Ovary (tissue), 9 donors: ENCODE data around the gene FBN1. TPM values are rescaled to one million over a fixed set of nuclear protein-coding genes. Genes with fewer than 3 reads are reported as not detected.
A peak's percentile ranks its signal among the peaks of the same experiment; 100 is the strongest.

ENCODE experiments used
- DNase-seq, 5 donors: peaks; one replicate each; pipeline ENCODE4 v3.0.0-alpha.2; 2019 to 2020
- H3K27ac ChIP-seq, 2 donors: fragments of 200-600 bp; one replicate each; pipeline versions ENCODE4 v1.5.1 to v1.8.0; 2019 to 2022
- H3K27me3 ChIP-seq: fragments of 200-600 bp; one replicate; pipeline ENCODE4 v1.8.0; 2022
- H3K36me3 ChIP-seq: fragments of 200-600 bp; sonication (generic); one replicate; pipeline ENCODE4 v1.5.1; 2019
- H3K4me1 ChIP-seq: one replicate; pipeline ENCODE4 v1.8.1; 2013; ENCODE audit warnings: mild to moderate bottlenecking, moderate library complexity; ENCODE audit not compliant: insufficient read depth
- H3K4me3 ChIP-seq: fragments of 200-600 bp; sonication (generic); one replicate; pipeline ENCODE4 v1.5.1; 2017
- H3K9me3 ChIP-seq, 2 donors: fragments of 200-600 bp in 1 of 2; sonication (generic) in 1 of 2; one replicate each; pipeline versions ENCODE4 v1.5.1 to v1.8.1; 2013 to 2019; ENCODE audit warnings: mild to moderate bottlenecking in 1 of 2, moderate library complexity in 1 of 2
- CTCF ChIP-seq, 3 donors: fragments of 450-650 bp in 2 of 3; fragments of 200-600 bp in 1 of 3; IDR thresholded peaks; one replicate each; pipeline versions ENCODE4 v1.5.1 to v1.8.0; 2016 to 2022; ENCODE audit warnings: antibody characterized with exemption in 3 of 3, mild to moderate bottlenecking in 1 of 3
- EP300 ChIP-seq: sonication (generic); formaldehyde crosslinking; IDR thresholded peaks from one replicate; pipeline ENCODE4 v1.6.1; 2017; ENCODE audit warnings: antibody characterized with exemption
- POLR2A ChIP-seq: fragments of 450-650 bp; IDR thresholded peaks from one replicate; pipeline ENCODE4 v1.6.1; 2017; ENCODE audit warnings: antibody characterized with exemption, mild to moderate bottlenecking, moderate library complexity
- WGBS, 3 donors: extraction: QIAGEN DNeasy Blood & Tissue Kit in 1 of 3; methylation state at CpG; one replicate each; pipeline versions ENCODE4 v1.1.5 to v1.1.7; 2013 to 2017; 5-methylcytosine and 5-hydroxymethylcytosine counted together
- intact Hi-C, 4 donors: fragments of 100-400 bp; cut with DNase I; formaldehyde crosslinking; loops; one replicate each; pipeline versions ENCODE4 v1.11.0 to v1.15.1; 2022 to 2023
- polyA plus RNA-seq, 2 donors: library from polyadenylated mRNA; stranded (reverse); fragments of 200-250 nt in 1 of 2; fragments of 350-450 nt in 1 of 2; fragmentation: Illumina TruSeq in 1 of 2; extraction: RNeasy Lipid Tissue Mini Kit (QIAGEN cat#74804) in 1 of 2; gene quantifications; one replicate each; pipeline ENCODE4 v1.2.3, GENCODE V29; 2013 to 2014
- total RNA-seq, 7 donors: library from RNA; depleted of rRNA in 2 of 7; stranded (reverse); fragments of >200 nt in 2 of 7; fragmentation: NEBNext Ultra II Directional in 3 of 7; extraction: Animal tissue kit (Norgen Biotek cat#: 25700) in 3 of 7; gene quantifications; one replicate each; pipeline versions ENCODE4 v1.1.0 to v1.2.4, GENCODE V29; 2016 to 2023
- donor health status: DM: no; HTN: no; CAD: no; lungs with moderate emphysema.
- donor health status: DM: no; HTN: no; CAD: no.
- donor health status: Bipolar disorder and iron deficiency.
- donor health status: DM: yes; HTN: yes; CAD: no.
- donor health status: DM: no; HTN: no; CAD: no.
- donor health status: DM: yes; HTN: yes; CAD: no.

FBN1 gene
- total and polyA plus RNA-seq, 9 donors, result 62.5 to 159 (median 97.4) TPM

DNA sequence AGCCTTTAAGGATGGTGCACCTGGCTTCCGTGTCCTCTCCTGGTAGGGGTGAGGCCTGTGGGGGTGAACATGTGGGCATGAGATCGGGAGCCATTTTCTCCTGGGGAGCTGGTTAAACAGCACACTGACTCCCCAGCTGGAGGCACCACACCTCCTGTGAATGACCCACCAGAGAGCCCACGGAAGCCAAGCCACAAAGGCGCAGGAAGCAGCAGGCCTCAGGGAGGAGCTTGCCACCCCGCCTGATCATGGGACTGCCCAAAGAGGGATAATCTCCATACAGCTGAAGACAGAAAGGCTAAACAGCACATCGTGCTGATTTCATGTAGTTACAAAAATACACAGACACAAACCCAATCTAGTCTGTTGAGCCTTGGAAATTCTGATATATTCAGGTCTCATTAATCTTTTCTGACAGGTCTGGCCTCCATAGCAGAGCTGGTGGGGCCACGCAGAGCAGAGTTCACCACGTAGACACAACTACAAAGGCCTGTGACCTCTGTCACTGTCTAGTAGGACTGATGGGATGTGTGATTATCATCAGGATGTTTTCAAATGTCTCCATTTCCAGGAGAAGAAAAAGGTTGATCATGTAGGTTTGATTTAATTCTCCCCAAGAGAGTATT lies 239.1 kb downstream of the FBN1 start:
- DNase-seq, result peak in 1 of 5 donors; percentile 21
- intact Hi-C loops, result no loop called here
- no peak overlapping the region for H3K4me3 ChIP-seq
- H3K4me1 ChIP-seq, result peaks cover 10% of the 10 kb centered on the region
- peak overlapping the region; percentile 21 to 24 for H3K27ac ChIP-seq
- 61 to 73% (median 66%) methylated on average over 8 of the region's 8 CpGs for WGBS, 3 donors
- no peaks in the 10 kb centered on the region for H3K36me3 ChIP-seq
- no peaks in the 10 kb centered on the region for H3K9me3 ChIP-seq
- H3K27me3 ChIP-seq, result no peaks in the 10 kb centered on the region
- TF ChIP-seq EP300 (no peak), POLR2A (no peak), CTCF (IDR thresholded peaks at IDR 0.05) (no peak)

DNA sequence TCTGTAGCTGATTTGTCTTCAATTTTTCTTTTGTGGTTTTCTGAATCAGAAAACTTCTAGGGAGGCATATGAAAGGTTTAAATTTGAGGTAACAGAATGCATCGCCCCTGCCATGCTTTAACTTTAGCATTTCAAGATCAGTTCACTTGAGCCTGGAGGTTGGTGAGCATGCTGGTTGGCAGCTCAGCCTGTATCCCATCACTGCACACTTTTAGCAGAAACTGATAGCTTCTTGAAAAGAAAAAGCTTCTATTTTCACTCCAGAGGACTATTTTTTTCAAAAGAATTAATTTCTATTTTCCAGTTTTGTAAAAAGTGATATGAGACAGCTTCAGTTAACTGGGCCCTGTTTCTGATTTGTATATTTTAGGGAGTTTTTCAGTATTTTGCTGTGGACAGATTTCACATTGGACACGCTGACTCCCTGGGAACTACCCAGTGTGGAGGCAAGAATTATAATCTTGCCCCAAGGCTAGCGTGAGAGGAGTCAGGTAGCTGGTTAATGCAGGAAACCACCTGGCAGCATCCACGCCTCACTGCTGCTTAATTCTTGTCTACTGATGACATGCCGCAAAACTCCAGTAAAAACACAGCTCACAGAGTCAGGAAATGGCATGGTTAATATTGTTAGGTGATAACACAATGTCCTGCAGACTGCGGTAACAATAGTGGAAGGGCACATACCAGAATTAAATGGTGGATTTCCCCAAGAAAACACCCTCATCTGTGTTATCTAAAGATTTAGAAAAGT lies 242.9 kb downstream of the FBN1 start:
- DNase-seq, result no peak
- no peak overlapping the region for H3K4me3 ChIP-seq
- H3K36me3 ChIP-seq, result no peaks in the 10 kb centered on the region
- no peaks in the 10 kb centered on the region for H3K27me3 ChIP-seq
- no peak overlapping the region for H3K27ac ChIP-seq
- peaks cover 12% of the 10 kb centered on the region for H3K4me1 ChIP-seq
- no peak for TF ChIP-seq POLR2A
- no peak for TF ChIP-seq EP300
- no peak for TF ChIP-seq CTCF (IDR thresholded peaks at IDR 0.05)
- 82 to 86% (median 83%) methylated on average over 6 of the region's 6 CpGs for WGBS, 3 donors
- no peaks in the 10 kb centered on the region for H3K9me3 ChIP-seq
- intact Hi-C loops, result no loop called here

GRCh38 chr15:48400086-48400485 lies 245.4 kb downstream of the FBN1 start:
- intact Hi-C loops, result no loop called here
- TF ChIP-seq CTCF (IDR thresholded peaks at IDR 0.05) (no peak), EP300 (no peak), POLR2A (no peak)
- Histone ChIP-seq H3K9me3 (no peaks in the 10 kb centered on the region), H3K4me1 (peaks cover 3% of the 10 kb centered on the region), H3K27ac (no peak overlapping the region), H3K4me3 (no peak overlapping the region), H3K27me3 (no peaks in the 10 kb centered on the region), H3K36me3 (no peaks in the 10 kb centered on the region)
- DNase-seq, result no peak
- 80 to 84% (median 81%) methylated on average over 2 of the region's 2 CpGs for WGBS, 3 donors

GRCh38 chr15:48397841-48398240 lies 247.7 kb downstream of the FBN1 start:
- TF ChIP-seq CTCF (IDR thresholded peaks at IDR 0.05) (no peak), EP300 (no peak), POLR2A (no peak)
- WGBS, 3 donors, result 15 to 19% (median 16%) methylated on average over 5 of the region's 5 CpGs
- no peaks in the 10 kb centered on the region for H3K27me3 ChIP-seq
- no peak overlapping the region for H3K4me3 ChIP-seq
- peak in 4 of 5 donors; percentile 60 to 84 (median 66) for DNase-seq
- intact Hi-C loops, result no loop called here
- H3K4me1 ChIP-seq, result peaks cover 17% of the 10 kb centered on the region
- H3K36me3 ChIP-seq, result no peaks in the 10 kb centered on the region
- no peak overlapping the region for H3K27ac ChIP-seq
- H3K9me3 ChIP-seq, result no peaks in the 10 kb centered on the region
